Inflammatory macrophage treated with lipopolysaccharide for 1 hour (primary cell): Measurements from ENCODE around the gene TBX4.
A peak's percentile ranks its signal among the peaks of the same experiment; 100 is the strongest.

Source experiments
- DNase-seq, 2 donors: peaks; one replicate each; pipeline ENCODE4 v3.0.0-alpha.2; 2020 to 2022

Gene TBX4

GRCh38 chr17:61467416-61468262 lies 15.4 kb downstream of the TBX4 start:
- peak; percentile 22 to 64 for DNase-seq

GRCh38 chr17:61468263-61468907 lies 16.2 kb downstream of the TBX4 start:
- DNase-seq: no peak

GRCh38 chr17:61469474-61469873 lies 17.3 kb downstream of the TBX4 start:
- DNase-seq: no peak

GRCh38 chr17:61469949-61470348 lies 17.7 kb downstream of the TBX4 start:
- no peak for DNase-seq

GRCh38 chr17:61470530-61471136 lies 18.4 kb downstream of the TBX4 start:
- no peak for DNase-seq

- DNase-seq: no peak
Observed at GRCh38 chr17:61474235-61474927, 22.2 kb downstream of the TBX4 start.

GRCh38 chr17:61474934-61475333 lies 22.7 kb downstream of the TBX4 start:
- no peak for DNase-seq

- DNase-seq: peak in 1 of 2 donors; percentile 16
Observed at GRCh38 chr17:61475726-61476125, 23.5 kb downstream of the TBX4 start.

- no peak for DNase-seq
Observed at GRCh38 chr17:61476476-61477203, 24.4 kb downstream of the TBX4 start.

GRCh38 chr17:61477204-61477834 lies 25.1 kb downstream of the TBX4 start:
- no peak for DNase-seq

GRCh38 chr17:61478026-61478789 lies 26.0 kb downstream of the TBX4 start:
- no peak for DNase-seq

- no peak for DNase-seq
Observed at GRCh38 chr17:61478790-61479492, 26.7 kb downstream of the TBX4 start.

- no peak for DNase-seq
Observed at GRCh38 chr17:61479493-61480413, 27.5 kb downstream of the TBX4 start.

GRCh38 chr17:61480414-61480807 lies 28.2 kb downstream of the TBX4 start:
- DNase-seq: no peak

GRCh38 chr17:61481421-61481820 lies 29.2 kb downstream of the TBX4 start:
- DNase-seq: no peak

- DNase-seq: no peak
Observed at GRCh38 chr17:61482467-61482866, 30.2 kb downstream of the TBX4 start.

GRCh38 chr17:61483778-61484116 lies 31.5 kb downstream of the TBX4 start:
- DNase-seq: no peak

GRCh38 chr17:61484174-61484573 lies 32.0 kb downstream of the TBX4 start:
- DNase-seq: no peak

GRCh38 chr17:61485067-61485775 lies 33.0 kb downstream of the TBX4 start:
- no peak for DNase-seq
